H1 (cell line): ENCODE results near the gene SP7. TPM values are rescaled to one million over a fixed set of nuclear protein-coding genes. Genes with fewer than 3 reads are reported as not detected.

Experiments
- CHD7 ChIP-seq: fragments of 300-600 bp; sonication (generic); IDR thresholded peaks from 2 replicates; pipeline ENCODE4 v1.7.1; 2012; ENCODE audit warnings: low read length, moderate library complexity, mild to moderate bottlenecking, inconsistent platforms; ENCODE audit not compliant: insufficient replicate concordance
- polyA plus RNA-seq, 7 experiments: library from polyadenylated mRNA; depleted of rRNA in 3 of 7; stranded (reverse) in 5 of 7; unstranded in 2 of 7; fragments of >200 nt in 5 of 7; fragments of 200-250 nt in 2 of 7; gene quantifications; 1 replicate in 5 of 7; 2 replicates in 1 of 7; 4 replicates in 1 of 7; pipeline versions ENCODE4 v1.2.1 to v1.2.3, GENCODE V29; 2011 to 2013; ENCODE audit warnings: missing spikeins in 2 of 7, mixed read lengths in 2 of 7
- total RNA-seq: library from RNA; stranded (reverse); fragmentation: NEBNext Ultra II Directional; extraction: Animal tissue kit (Norgen Biotek cat#: 25700); gene quantifications from 2 replicates; pipeline ENCODE4 v1.2.1, GENCODE V29; 2021

The SP7 gene
- total and polyA plus RNA-seq, 2 of the 8 experiments (the other 6 are each of a cell fraction or from before 2014, with no cell fraction given), result 0.12 to 0.13 TPM

DNA sequence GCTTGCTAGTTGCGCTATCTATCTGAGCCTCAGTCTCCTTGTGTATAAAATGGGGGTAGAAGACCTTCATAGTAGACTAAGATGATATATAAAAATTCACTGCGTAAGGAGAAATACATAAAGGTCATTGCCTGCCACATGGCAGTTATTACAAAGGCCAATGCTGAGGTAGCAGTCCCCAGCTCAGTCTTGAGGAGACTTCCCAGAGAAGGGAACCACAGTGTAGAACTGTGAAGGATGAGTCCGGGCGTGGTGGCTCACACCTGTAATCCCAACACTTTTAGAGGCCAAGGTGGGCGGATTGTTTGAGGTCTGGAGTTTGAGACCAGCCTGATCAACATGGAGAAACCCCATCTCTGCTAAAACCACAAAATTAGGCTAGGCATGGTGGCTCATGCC lies 17.1 kb upstream of the SP7 start (continued):
- no peak for TF ChIP-seq CHD7
